ENCODE results near the gene PDPK1. TPM values are rescaled to one million over a fixed set of nuclear protein-coding genes. Genes with fewer than 3 reads are reported as not detected.

PDPK1 gene
- total RNA-seq, 5 donors from 2014 or later (not counting 1 experiment from before 2014, with no cell fraction given) = 49.8 to 68.4 (median 67.3) TPM

DNA sequence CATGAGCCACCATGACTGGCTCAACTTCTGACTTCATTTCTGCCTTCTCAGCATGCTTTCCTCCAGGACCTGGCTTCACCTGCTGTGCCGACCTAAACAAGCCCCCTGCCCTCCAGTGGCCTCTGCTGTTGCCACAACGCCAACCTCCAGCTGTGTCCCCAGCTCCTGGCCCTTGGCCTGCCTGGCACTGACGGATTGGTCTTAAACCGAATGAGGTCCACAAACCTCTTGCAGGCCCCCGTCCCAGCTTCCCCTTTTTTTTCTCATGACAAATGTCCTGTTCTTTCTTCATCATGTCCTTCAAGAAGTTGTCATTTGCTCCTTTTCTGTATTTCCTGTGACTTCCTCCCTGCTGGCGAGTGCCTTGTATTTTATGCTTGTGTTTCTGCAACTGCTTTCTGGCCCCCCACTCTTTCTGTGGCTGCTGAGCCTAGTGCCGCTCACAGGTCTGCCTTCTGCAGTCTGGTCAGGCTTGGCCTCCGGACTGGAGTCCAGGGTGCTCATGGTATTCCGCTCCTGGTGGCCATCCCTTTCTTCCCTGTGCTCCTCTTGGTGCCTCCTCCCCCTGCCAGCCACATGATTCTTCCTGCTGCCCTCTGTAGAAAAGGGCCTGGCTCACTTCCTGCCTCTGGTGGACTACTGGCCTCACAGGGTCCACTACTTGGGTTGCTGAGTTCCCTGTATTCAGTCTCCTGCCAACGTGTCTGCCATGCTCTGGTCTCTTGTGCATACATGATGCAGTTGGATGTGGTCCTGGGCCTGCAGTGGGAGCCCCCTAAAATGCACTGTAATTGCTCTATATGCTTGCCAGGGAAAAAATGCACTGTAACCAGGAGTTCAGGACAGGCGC is 21.2 kb upstream of the PDPK1 start:
- H3K9me3 Mint-ChIP-seq = no peaks in the 10 kb centered on the region
- H3K36me3 Mint-ChIP-seq = peaks cover 5% of the 10 kb centered on the region
- H3K4me1 Mint-ChIP-seq = peaks cover 69 to 72% (median 72%) of the 10 kb centered on the region in 3 donors

DNA sequence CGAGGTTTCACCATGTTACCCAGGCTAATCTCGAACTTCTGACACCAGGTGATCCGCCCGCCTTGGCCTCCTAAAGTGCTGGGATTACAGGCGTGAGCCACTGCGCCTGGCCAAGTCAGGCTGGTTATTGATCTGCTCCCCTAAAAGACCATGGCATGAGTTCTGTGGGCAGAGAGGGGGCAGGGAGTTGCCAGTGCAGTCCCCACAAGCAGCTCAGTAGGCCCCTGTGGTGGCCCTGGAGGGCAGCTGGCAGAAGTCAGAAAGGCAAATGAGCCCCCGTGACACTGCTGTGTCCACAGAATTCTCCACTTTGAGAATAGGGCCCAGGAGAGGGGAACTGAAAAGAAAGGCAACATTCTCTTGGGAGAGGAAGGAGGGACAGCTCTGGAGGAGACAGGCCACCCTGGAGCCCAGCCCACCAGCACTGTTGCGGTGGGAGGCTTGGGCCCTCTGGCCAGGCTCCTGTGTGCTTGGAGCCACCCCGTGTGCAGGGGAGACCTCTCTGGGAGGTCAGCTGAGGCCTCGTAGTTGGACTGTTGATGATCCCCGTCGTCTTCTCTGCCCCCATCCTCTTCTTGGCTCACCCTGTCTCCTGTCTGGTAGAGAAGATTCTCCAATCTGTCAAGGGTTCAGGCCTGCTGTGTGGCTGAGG is 19.7 kb upstream of the PDPK1 start:
- Mint-ChIP-seq H3K27me3 (no peaks in the 10 kb centered on the region), H3K27ac (peak overlapping the region; percentile 65 to 66), H3K9me3 (no peaks in the 10 kb centered on the region), H3K4me1 (peaks cover 62 to 65% (median 63%) of the 10 kb centered on the region in 3 donors), H3K36me3 (peaks cover 5% of the 10 kb centered on the region), H3K4me3 (peak overlapping the region; percentile 9 to 87 (median 9))
- Histone ChIP-seq H3K36me3 (ENCODE audit: control insufficient read depth in 2 of 2, extremely low read depth in 1 of 2, insufficient read depth in 1 of 2, low read length in 1 of 2) (peaks cover 3 to 14% of the 10 kb centered on the region in 2 donors), H3K4me3 (ENCODE audit: control insufficient read depth in 1 of 2, extremely low read depth in 1 of 2, low read length in 1 of 2) (no peak overlapping the region), H3K27me3 (replicated peaks in 1 of 2; ENCODE audit: control insufficient read depth in 2 of 2, extremely low read depth in 1 of 2, insufficient read depth in 2 of 2, low read length in 1 of 2) (peaks cover 0 to 3% of the 10 kb centered on the region in 2 experiments), H3K9me3 (no peaks in the 10 kb centered on the region), H3K27ac (ENCODE audit: low read length) (no peak overlapping the region), H3K4me1 (ENCODE audit: control insufficient read depth in 1 of 2, extremely low read depth in 1 of 2, insufficient read depth in 2 of 2, low read length in 2 of 2) (peaks cover 26 to 73% of the 10 kb centered on the region in 2 experiments)
- no peak for DNase-seq
- CTCF ChIA-PET = no interaction called here
- POLR2A ChIA-PET = interaction anchor here in 1 of 2 donors (0.7 kb wide), 1 partner anchor 9 kb away, joined by 3 read pairs; no protein-coding TSS in a partner anchor
- WGBS (ENCODE audit: insufficient coverage) = 90% methylated on average over 8 of the region's 12 CpGs
- no peak for ATAC-seq (replicated peaks in 1 of 4)

More for the DNA sequence above, 21.2 kb upstream of the PDPK1 start:
- Histone ChIP-seq H3K27ac (ENCODE audit: low read length) (peak overlapping the region; percentile 22), H3K9me3 (no peaks in the 10 kb centered on the region), H3K27me3 (replicated peaks in 1 of 2; ENCODE audit: control insufficient read depth in 2 of 2, extremely low read depth in 1 of 2, insufficient read depth in 2 of 2, low read length in 1 of 2) (peaks cover 0 to 13% of the 10 kb centered on the region in 2 experiments), H3K4me1 (ENCODE audit: control insufficient read depth in 1 of 2, extremely low read depth in 1 of 2, insufficient read depth in 2 of 2, low read length in 2 of 2) (peaks cover 26 to 76% of the 10 kb centered on the region in 2 experiments), H3K4me3 (ENCODE audit: control insufficient read depth in 1 of 2, extremely low read depth in 1 of 2, low read length in 1 of 2) (no peak overlapping the region), H3K36me3 (ENCODE audit: control insufficient read depth in 2 of 2, extremely low read depth in 1 of 2, insufficient read depth in 1 of 2, low read length in 1 of 2) (peaks cover 3 to 9% of the 10 kb centered on the region in 2 donors)
- DNase-seq (no peak), ATAC-seq (replicated peaks in 1 of 4) (no peak)
- Mint-ChIP-seq H3K27ac (peak overlapping the region; percentile 90), H3K27me3 (no peaks in the 10 kb centered on the region), H3K4me3 (peak overlapping the region; percentile 87 to 92 (median 89))
- CTCF ChIA-PET = no interaction called here
- WGBS (ENCODE audit: insufficient coverage) = 72% methylated on average over 8 of the region's 11 CpGs
- POLR2A ChIA-PET = no interaction called here

DNA sequence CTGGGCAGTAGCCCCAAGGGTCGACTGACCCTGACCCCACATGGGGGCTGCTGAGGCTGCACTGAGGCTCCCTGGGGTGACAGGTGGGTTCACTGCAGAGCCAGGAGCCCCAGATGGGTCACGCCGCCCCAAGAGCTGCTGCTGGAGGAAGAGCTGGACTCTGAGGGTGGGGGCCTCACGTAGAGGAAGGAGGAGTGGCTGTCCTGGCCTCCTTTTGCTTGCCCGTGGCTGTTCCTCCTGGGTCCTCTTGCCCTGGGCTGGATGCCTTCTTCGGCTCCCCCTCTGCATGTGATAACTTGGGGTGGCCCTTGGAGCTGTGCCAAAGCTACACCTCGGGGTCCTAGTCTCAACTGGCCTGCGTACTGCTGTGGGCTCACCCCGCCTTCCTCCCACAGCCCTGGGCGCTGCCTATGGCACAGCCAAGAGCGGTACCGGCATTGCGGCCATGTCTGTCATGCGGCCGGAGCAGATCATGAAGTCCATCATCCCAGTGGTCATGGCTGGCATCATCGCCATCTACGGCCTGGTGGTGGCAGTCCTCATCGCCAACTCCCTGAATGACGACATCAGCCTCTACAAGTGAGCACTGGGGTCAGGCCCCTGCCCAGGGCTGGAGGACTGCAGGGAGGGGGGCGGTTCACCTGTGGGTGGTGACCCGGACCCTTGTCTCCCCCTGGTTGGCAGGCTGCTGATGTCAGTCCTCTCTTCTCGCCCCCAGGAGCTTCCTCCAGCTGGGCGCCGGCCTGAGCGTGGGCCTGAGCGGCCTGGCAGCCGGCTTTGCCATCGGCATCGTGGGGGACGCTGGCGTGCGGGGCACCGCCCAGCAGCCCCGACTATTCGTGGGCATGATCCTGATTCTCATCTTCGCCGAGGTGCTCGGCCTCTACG is 18.8 kb upstream of the PDPK1 start:
- H3K27ac Mint-ChIP-seq = peak overlapping the region; percentile 89 to 91

GRCh38 chr16:2519711-2520080 is 18.1 kb upstream of the PDPK1 start:
- no peaks in the 10 kb centered on the region for H3K9me3 Mint-ChIP-seq
- WGBS (ENCODE audit: insufficient coverage) = 95% methylated on average over 14 of the region's 22 CpGs
- POLR2A ChIA-PET = interaction anchor here (0.6 to 2.8 kb wide), 7 partner anchors 10 to 382 kb away, joined by 3 to 31 read pairs (median 5); partner anchors contain the start of genes CEMP1 (in 2 of the 2) and TRAF7 (in 1 of the 2)

More for the DNA sequence above, 18.8 kb upstream of the PDPK1 start:
- no peak overlapping the region for H3K4me3 ChIP-seq (ENCODE audit: control insufficient read depth in 1 of 2, extremely low read depth in 1 of 2, low read length in 1 of 2)
- 94% methylated on average over 39 of the region's 39 CpGs for WGBS (ENCODE audit: insufficient coverage)
- H3K27me3 ChIP-seq (replicated peaks in 1 of 2; ENCODE audit: control insufficient read depth in 2 of 2, extremely low read depth in 1 of 2, insufficient read depth in 2 of 2, low read length in 1 of 2) = no peaks in the 10 kb centered on the region
- DNase-seq = peak in 1 of 35 experiments; percentile 21
- peaks cover 26 to 73% of the 10 kb centered on the region in 2 experiments for H3K4me1 ChIP-seq (ENCODE audit: control insufficient read depth in 1 of 2, extremely low read depth in 1 of 2, insufficient read depth in 2 of 2, low read length in 2 of 2)
- ChIA-PET POLR2A (interaction anchor here (0.7 to 2.8 kb wide), 4 partner anchors 8 to 365 kb away, joined by 3 to 31 read pairs (median 4); partner anchors contain the start of gene CEMP1 (in 1 of the 2)), CTCF (no interaction called here)
- no peak overlapping the region for H3K27ac ChIP-seq (ENCODE audit: low read length)
- ATAC-seq (replicated peaks in 1 of 4) = no peak
- H3K9me3 ChIP-seq = no peaks in the 10 kb centered on the region
- H3K4me3 Mint-ChIP-seq = peak overlapping the region; percentile 59 to 84 (median 72)
- peaks cover 3 to 23% of the 10 kb centered on the region in 2 donors for H3K36me3 ChIP-seq (ENCODE audit: control insufficient read depth in 2 of 2, extremely low read depth in 1 of 2, insufficient read depth in 1 of 2, low read length in 1 of 2)
- H3K27me3 Mint-ChIP-seq = no peaks in the 10 kb centered on the region
- peaks cover 63 to 67% (median 65%) of the 10 kb centered on the region in 3 donors for H3K4me1 Mint-ChIP-seq
- H3K36me3 Mint-ChIP-seq = peaks cover 8% of the 10 kb centered on the region
- no peaks in the 10 kb centered on the region for H3K9me3 Mint-ChIP-seq

DNA sequence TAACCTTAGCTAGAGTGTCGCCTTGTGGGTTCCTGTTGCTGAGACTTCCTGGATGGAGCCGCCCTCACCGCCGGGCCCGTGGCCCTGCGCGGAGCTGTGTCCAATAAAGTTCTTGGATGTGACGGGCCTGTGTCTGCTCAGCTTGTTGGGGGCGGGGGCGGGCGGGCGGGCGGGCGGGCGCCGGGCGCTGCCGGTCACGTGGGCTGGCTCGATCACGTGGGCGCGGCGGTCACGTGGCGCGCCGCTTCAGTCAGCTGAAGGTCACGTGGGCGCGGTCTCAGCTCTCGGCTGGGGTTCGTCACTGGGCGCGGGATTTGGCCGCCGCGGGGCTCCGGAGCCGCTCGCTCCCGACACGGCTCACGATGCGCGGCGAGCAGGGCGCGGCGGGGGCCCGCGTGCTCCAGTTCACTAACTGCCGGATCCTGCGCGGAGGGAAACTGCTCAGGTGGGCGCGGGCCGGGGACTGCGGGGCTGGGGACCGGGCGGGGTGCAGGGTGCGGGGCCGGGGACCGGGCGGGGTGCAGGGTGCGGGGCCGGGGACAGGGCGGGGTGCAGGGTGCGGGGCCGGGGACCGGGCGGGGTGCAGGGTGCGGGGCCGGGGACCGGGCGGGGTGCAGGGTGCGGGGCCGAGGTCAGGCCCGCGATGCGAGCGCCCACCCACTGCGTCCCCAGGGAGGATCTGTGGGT is 17.6 kb upstream of the PDPK1 start, which contains the start of gene AMDHD2:
Gene AMDHD2 (plus strand): TSS at position 275 of the 687 bp plus-strand sequence. CDS start 88 bp downstream, at position 363.
- Mint-ChIP-seq H3K36me3 (peaks cover 17% of the 10 kb centered on the region), H3K4me1 (peaks cover 66 to 68% (median 67%) of the 10 kb centered on the region in 3 donors), H3K4me3 (peak within 1 kb of the TSS; percentile 84 to 90 (median 86)), H3K9me3 (no peaks in the 10 kb centered on the region), H3K27ac (peak within 1 kb of the TSS; percentile 91 to 92), H3K27me3 (no peaks in the 10 kb centered on the region)
- CTCF ChIA-PET = interaction anchor here (0.5 to 1.5 kb wide), 4 partner anchors 17 to 1228 kb away, joined by 3 to 6 read pairs (median 4); partner anchors contain the start of genes PDPK1 (in 1 of the 2) and PGP (in 1 of the 2)
- POLR2A ChIA-PET = interaction anchor here (0.6 to 2.8 kb wide), 9 partner anchors 10 to 383 kb away, joined by 3 to 31 read pairs (median 4); partner anchors contain the start of genes CEMP1 (in 2 of the 2), PDPK1 (in 1 of the 2) and TRAF7 (in 1 of the 2)
- Histone ChIP-seq H3K4me1 (ENCODE audit: control insufficient read depth in 1 of 2, extremely low read depth in 1 of 2, insufficient read depth in 2 of 2, low read length in 2 of 2) (peaks cover 20 to 65% of the 10 kb centered on the region in 2 experiments), H3K36me3 (ENCODE audit: control insufficient read depth in 2 of 2, extremely low read depth in 1 of 2, insufficient read depth in 1 of 2, low read length in 1 of 2) (peaks cover 3 to 33% of the 10 kb centered on the region in 2 donors), H3K27me3 (replicated peaks in 1 of 2; ENCODE audit: control insufficient read depth in 2 of 2, extremely low read depth in 1 of 2, insufficient read depth in 2 of 2, low read length in 1 of 2) (no peaks in the 10 kb centered on the region), H3K27ac (ENCODE audit: low read length) (peak within 1 kb of the TSS; percentile 84), H3K9me3 (no peaks in the 10 kb centered on the region), H3K4me3 (ENCODE audit: control insufficient read depth in 1 of 2, extremely low read depth in 1 of 2, low read length in 1 of 2) (peak within 1 kb of the TSS; percentile 60 to 64)
- 0% methylated on average over 75 of the region's 83 CpGs for WGBS (ENCODE audit: insufficient coverage)
- DNase-seq (peak; percentile 64 to 97 (median 88)), ATAC-seq (replicated peaks in 1 of 4) (peak; percentile 67 to 76 (median 72))

More at GRCh38 chr16:2519711-2520080, 18.1 kb upstream of the PDPK1 start:
- CTCF ChIA-PET = interaction anchor here in 1 of 2 donors (0.6 to 1.5 kb wide), 2 partner anchors 18 to 305 kb away, joined by 3 to 6 read pairs; partner anchors contain the start of genes PDPK1 and PGP
- H3K9me3 ChIP-seq = no peaks in the 10 kb centered on the region
- H3K4me3 Mint-ChIP-seq = peak overlapping the region; percentile 59 to 84 (median 72)
- no peak for ATAC-seq (replicated peaks in 1 of 4)
- H3K4me3 ChIP-seq (ENCODE audit: control insufficient read depth in 1 of 2, extremely low read depth in 1 of 2, low read length in 1 of 2) = no peak overlapping the region
- peaks cover 26 to 71% of the 10 kb centered on the region in 2 experiments for H3K4me1 ChIP-seq (ENCODE audit: control insufficient read depth in 1 of 2, extremely low read depth in 1 of 2, insufficient read depth in 2 of 2, low read length in 2 of 2)
- H3K27me3 ChIP-seq (replicated peaks in 1 of 2; ENCODE audit: control insufficient read depth in 2 of 2, extremely low read depth in 1 of 2, insufficient read depth in 2 of 2, low read length in 1 of 2) = no peaks in the 10 kb centered on the region
- peak overlapping the region; percentile 89 to 91 for H3K27ac Mint-ChIP-seq
- no peaks in the 10 kb centered on the region for H3K27me3 Mint-ChIP-seq
- peaks cover 14% of the 10 kb centered on the region for H3K36me3 Mint-ChIP-seq
- peak in 1 of 35 experiments; percentile 22 for DNase-seq
- H3K4me1 Mint-ChIP-seq = peaks cover 68 to 71% (median 69%) of the 10 kb centered on the region in 3 donors
- H3K27ac ChIP-seq (ENCODE audit: low read length) = peak overlapping the region; percentile 63
- H3K36me3 ChIP-seq (ENCODE audit: control insufficient read depth in 2 of 2, extremely low read depth in 1 of 2, insufficient read depth in 1 of 2, low read length in 1 of 2) = peaks cover 3 to 30% of the 10 kb centered on the region in 2 donors

Measured in T-cell (primary cell).